GM23338 (cell line): Measurements from ENCODE around the gene GCH1. TPM values are rescaled to one million over a fixed set of nuclear protein-coding genes. Genes with fewer than 3 reads are reported as not detected.

Source experiments
- ATAC-seq: fragments of 200-7000 bp; cut with Tn5 transposase; 3 replicates; pipeline ENCODE4 v1.9.1; 2020
- DNase-seq: peaks from one replicate; pipeline ENCODE4 v3.0.0-alpha.2; 2015; ENCODE audit warnings: low spot score
- H2AFZ ChIP-seq: fragments of 200-600 bp; sonication (generic); 2 replicates; pipeline ENCODE4 v1.8.0; 2016; ENCODE audit warnings: antibody characterized with exemption, mild to moderate bottlenecking, moderate library complexity
- H3F3A ChIP-seq: fragments of 200-600 bp; sonication (generic); replicated peaks from 2 replicates; pipeline ENCODE4 v1.8.0; 2017; ENCODE audit warnings: antibody characterized with exemption, mixed run types, low read depth
- H3K27ac ChIP-seq: fragments of 200-600 bp; sonication (generic); 2 replicates; pipeline ENCODE4 v1.6.1; 2016; ENCODE audit warnings: low read depth
- H3K27me3 ChIP-seq: fragments of 200-600 bp; sonication (generic); 2 replicates; pipeline ENCODE4 v1.8.0; 2016; ENCODE audit warnings: mild to moderate bottlenecking, mixed run types, moderate library complexity; ENCODE audit not compliant: insufficient read depth
- H3K36me3 ChIP-seq: fragments of 200-600 bp; sonication (generic); 2 replicates; pipeline ENCODE4 v1.8.0; 2016; ENCODE audit warnings: mild to moderate bottlenecking; ENCODE audit not compliant: insufficient read depth
- H3K4me1 ChIP-seq: fragments of 200-600 bp; sonication (generic); 2 replicates; pipeline ENCODE4 v1.8.0; 2016; ENCODE audit warnings: mild to moderate bottlenecking, moderate library complexity; ENCODE audit not compliant: insufficient read depth
- H3K4me2 ChIP-seq: fragments of 200-600 bp; sonication (generic); 2 replicates; pipeline ENCODE4 v1.7.1; 2017; ENCODE audit warnings: mixed run types
- H3K4me3 ChIP-seq: fragments of 200-600 bp; sonication (generic); 2 replicates; pipeline ENCODE4 v1.6.1; 2016; ENCODE audit warnings: mixed run types
- H3K79me2 ChIP-seq: fragments of 200-600 bp; sonication (generic); replicated peaks from 2 replicates; pipeline ENCODE4 v1.8.0; 2017; ENCODE audit warnings: mild to moderate bottlenecking; ENCODE audit not compliant: insufficient read depth
- H3K9me2 ChIP-seq: fragments of 200-600 bp; sonication (generic); 2 replicates; pipeline ENCODE4 v1.8.0; 2017; ENCODE audit not compliant: insufficient read depth
- H4K20me1 ChIP-seq: fragments of 200-600 bp; sonication (generic); replicated peaks from 2 replicates; pipeline ENCODE4 v1.8.0; 2017; ENCODE audit warnings: mild to moderate bottlenecking; ENCODE audit not compliant: insufficient read depth
- H3K27ac Mint-ChIP-seq: 2 replicates; pipeline ENCODE4 v1.8.0; 2020; ENCODE audit warnings: inconsistent platforms, mild to moderate bottlenecking, moderate library complexity, mixed read lengths
- H3K27me3 Mint-ChIP-seq: 3 replicates; pipeline ENCODE4 v1.8.0; 2022; ENCODE audit warnings: low read depth, mild to moderate bottlenecking, moderate library complexity, mixed read lengths, inconsistent platforms; ENCODE audit not compliant: insufficient read depth, poor library complexity
- H3K36me3 Mint-ChIP-seq: 3 replicates; pipeline ENCODE4 v1.8.0; 2021; ENCODE audit warnings: low read depth, mild to moderate bottlenecking, inconsistent platforms, moderate library complexity, mixed read lengths
- H3K4me1 Mint-ChIP-seq: 3 replicates; pipeline ENCODE4 v1.8.0; 2020; ENCODE audit warnings: mild to moderate bottlenecking, inconsistent platforms, mixed read lengths
- H3K4me3 Mint-ChIP-seq: 3 replicates; pipeline ENCODE4 v1.8.0; 2021; ENCODE audit warnings: moderate library complexity, mild to moderate bottlenecking, inconsistent platforms, mixed read lengths
- H3K9me3 Mint-ChIP-seq: 3 replicates; pipeline ENCODE4 v1.8.0; 2020; ENCODE audit warnings: moderate library complexity, mild to moderate bottlenecking, inconsistent platforms, mixed read lengths
- CREB1 ChIP-seq: fragments of 250-450 bp; sonication (Bioruptor Pico); IDR thresholded peaks from 2 replicates; pipeline ENCODE4 v1.5.0; 2020; ENCODE audit warnings: low read depth, mild to moderate bottlenecking, moderate library complexity
- CTCF ChIP-seq, 2 experiments: fragments of 200-600 bp in 1 of 2; sonication (generic) in 1 of 2; conservative IDR thresholded peaks; 2 replicates each; pipeline versions ENCODE4 v1.5.1 to v1.6.1; 2016 to 2017; ENCODE audit warnings: antibody characterized with exemption in 2 of 2, low read depth in 2 of 2, mild to moderate bottlenecking in 2 of 2, moderate library complexity in 1 of 2
- ETS1 ChIP-seq: IDR thresholded peaks from 2 replicates; pipeline ENCODE4 v1.6.1; 2016; ENCODE audit warnings: antibody characterized with exemption
- EZH2 ChIP-seq: fragments of 200-600 bp; sonication (generic); IDR thresholded peaks from one replicate; pipeline ENCODE4 v1.8.0; 2017; ENCODE audit warnings: antibody characterized with exemption, mild to moderate bottlenecking, low read depth; ENCODE audit not compliant: unreplicated experiment
- EZH2phosphoT487 ChIP-seq: fragments of 200-600 bp; sonication (generic); IDR thresholded peaks from one replicate; pipeline ENCODE4 v1.8.1; 2018; ENCODE audit warnings: antibody characterized with exemption; ENCODE audit not compliant: unreplicated experiment
- JUNB ChIP-seq: IDR thresholded peaks from one replicate; pipeline ENCODE4 v1.6.1; 2016; ENCODE audit warnings: antibody characterized with exemption; ENCODE audit not compliant: unreplicated experiment
- NANOG ChIP-seq: IDR thresholded peaks from 2 replicates; pipeline ENCODE4 v1.6.1; 2016; ENCODE audit warnings: antibody characterized with exemption, borderline replicate concordance
- POLR2AphosphoS5 ChIP-seq: IDR thresholded peaks from 2 replicates; pipeline ENCODE4 v1.6.1; 2016; ENCODE audit warnings: antibody characterized with exemption, low read depth
- REST ChIP-seq: IDR thresholded peaks from one replicate; pipeline ENCODE4 v1.6.1; 2018; ENCODE audit warnings: antibody characterized with exemption; ENCODE audit not compliant: unreplicated experiment
- STAT1 ChIP-seq: IDR thresholded peaks from one replicate; pipeline ENCODE4 v1.6.1; 2016; ENCODE audit warnings: antibody characterized with exemption; ENCODE audit not compliant: unreplicated experiment
- ZNF114 ChIP-seq: fragments of 250-450 bp; sonication (Bioruptor Pico); IDR thresholded peaks from 2 replicates; pipeline ENCODE4 v1.5.0; 2020; ENCODE audit warnings: mild to moderate bottlenecking, moderate library complexity
- ZNF331 ChIP-seq: fragments of 250-450 bp; sonication (Bioruptor Pico); IDR thresholded peaks from 2 replicates; pipeline ENCODE4 v1.5.0; 2020; ENCODE audit warnings: low read depth, mild to moderate bottlenecking, moderate library complexity
- ZNF462 ChIP-seq: fragments of 250-450 bp; sonication (Bioruptor Pico); IDR thresholded peaks from 2 replicates; pipeline ENCODE4 v1.5.0; 2020; ENCODE audit warnings: mild to moderate bottlenecking, moderate library complexity
- polyA plus RNA-seq: library from polyadenylated mRNA; unstranded; fragments of >200 nt; fragmentation: Nextera tagmentation; extraction: Ambion mirVana; gene quantifications from 2 replicates; pipeline ENCODE4 v1.2.1, GENCODE V29; 2016
- total RNA-seq: library from RNA; depleted of rRNA; stranded (reverse); fragments of >200 nt; shearing (Covaris generic); gene quantifications from 2 replicates; pipeline ENCODE4 v1.2.3, GENCODE V29; 2014

GCH1 gene
- total and polyA plus RNA-seq, 2 experiments from 2014 or later = 8.7 to 15.0 TPM

- H3K36me3 Mint-ChIP-seq = no peaks in the 10 kb centered on the region
- no peak overlapping the region for H3K27ac Mint-ChIP-seq
- Histone ChIP-seq H3K9me2 (no peaks in the 10 kb centered on the region), H3K36me3 (no peaks in the 10 kb centered on the region), H4K20me1 (0 out of 2 replicates have a peak, but pooled peaks cover 7% of the 10 kb centered on the region), H3K4me2 (no peak overlapping the region), H3F3A (peaks cover 8% of the 10 kb centered on the region; the same call in 1 of the 2 replicates), H3K79me2 (no peaks in the 10 kb centered on the region), H3K27ac (no peak overlapping the region), H3K27me3 (peaks cover 22% of the 10 kb centered on the region), H2AFZ (no peak overlapping the region), H3K4me1 (peaks cover 7% of the 10 kb centered on the region), H3K4me3 (no peak overlapping the region)
- H3K4me3 Mint-ChIP-seq = no peak overlapping the region
- no peak for TF ChIP-seq STAT1
- no peak for TF ChIP-seq ZNF331
- no peak for TF ChIP-seq ETS1
- TF ChIP-seq EZH2phosphoT487 = no peak
- no peak for TF ChIP-seq CTCF (conservative IDR thresholded peaks at IDR 0.05; ENCODE audit: low read depth in 2 of 2)
- no peak for TF ChIP-seq CREB1 (CRISPR knock-in tag)
- TF ChIP-seq POLR2AphosphoS5 = no peak
- TF ChIP-seq NANOG = no peak
- no peak for TF ChIP-seq EZH2
- TF ChIP-seq ZNF114 (CRISPR knock-in tag) = no peak
- TF ChIP-seq ZNF462 = no peak
- TF ChIP-seq JUNB = no peak
- no peak for TF ChIP-seq REST
- peaks cover 11% of the 10 kb centered on the region for H3K27me3 Mint-ChIP-seq
- H3K4me1 Mint-ChIP-seq = peaks cover 8% of the 10 kb centered on the region; the same call in 2 of the 3 replicates
- ATAC-seq (no peak), DNase-seq (no peak)
- H3K9me3 Mint-ChIP-seq = no peaks in the 10 kb centered on the region
These were observed 3.4 kb upstream of the GCH1 start for GRCh38 chr14:54906075-54906474.
